ENCODE data around the gene EEA1. TPM values are rescaled to one million over a fixed set of nuclear protein-coding genes. Genes with fewer than 3 reads are reported as not detected.

EEA1 gene
- total and polyA plus RNA-seq, 2 donors (not counting 1 experiment from before 2014, with no cell fraction given), result 25.6 to 46.4 TPM

- H2AFZ ChIP-seq (ENCODE audit: low read length), result no peak overlapping the region
- H3K4me3 ChIP-seq (replicated peaks in 1 of 4; ENCODE audit: control extremely low read depth in 1 of 4, insufficient read depth in 1 of 4, low read depth in 3 of 4, low read length in 4 of 4), result peak overlapping the region; percentile 68 to 86 (median 76)
- no peak for DNase-seq (ENCODE audit: low read depth in 2 of 2)
- no peaks in the 10 kb centered on the region for H3K36me3 ChIP-seq (ENCODE audit: control insufficient read depth, insufficient read depth, low read length)
- H3K9ac ChIP-seq (ENCODE audit: insufficient read depth, low read length), result peak overlapping the region; percentile 33
- H3K9me3 ChIP-seq (ENCODE audit: control insufficient read depth, insufficient read depth, low read depth, low read length), result no peaks in the 10 kb centered on the region
- peak overlapping the region; percentile 76 for H3K4me2 ChIP-seq (ENCODE audit: extremely low read depth, insufficient read depth, low read length)
- H4K20me1 ChIP-seq (ENCODE audit: control insufficient read depth, extremely low read depth, insufficient read depth, low read length), result no peaks in the 10 kb centered on the region
- no peaks in the 10 kb centered on the region for H3K4me1 ChIP-seq (ENCODE audit: control insufficient read depth, extremely low read depth, insufficient read depth, low read length)
- no peaks in the 10 kb centered on the region for H3K27me3 ChIP-seq (ENCODE audit: control insufficient read depth, insufficient read depth, low read length)
- TF ChIP-seq, protein P1, sequence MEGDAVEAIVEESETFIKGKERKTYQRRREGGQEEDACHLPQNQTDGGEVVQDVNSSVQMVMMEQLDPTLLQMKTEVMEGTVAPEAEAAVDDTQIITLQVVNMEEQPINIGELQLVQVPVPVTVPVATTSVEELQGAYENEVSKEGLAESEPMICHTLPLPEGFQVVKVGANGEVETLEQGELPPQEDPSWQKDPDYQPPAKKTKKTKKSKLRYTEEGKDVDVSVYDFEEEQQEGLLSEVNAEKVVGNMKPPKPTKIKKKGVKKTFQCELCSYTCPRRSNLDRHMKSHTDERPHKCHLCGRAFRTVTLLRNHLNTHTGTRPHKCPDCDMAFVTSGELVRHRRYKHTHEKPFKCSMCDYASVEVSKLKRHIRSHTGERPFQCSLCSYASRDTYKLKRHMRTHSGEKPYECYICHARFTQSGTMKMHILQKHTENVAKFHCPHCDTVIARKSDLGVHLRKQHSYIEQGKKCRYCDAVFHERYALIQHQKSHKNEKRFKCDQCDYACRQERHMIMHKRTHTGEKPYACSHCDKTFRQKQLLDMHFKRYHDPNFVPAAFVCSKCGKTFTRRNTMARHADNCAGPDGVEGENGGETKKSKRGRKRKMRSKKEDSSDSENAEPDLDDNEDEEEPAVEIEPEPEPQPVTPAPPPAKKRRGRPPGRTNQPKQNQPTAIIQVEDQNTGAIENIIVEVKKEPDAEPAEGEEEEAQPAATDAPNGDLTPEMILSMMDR (conservative IDR thresholded peaks at IDR 0.05 in 1 of 2, IDR thresholded peaks at IDR 0.05 in 1 of 2; ENCODE audit: low read depth in 1 of 2, low read length in 2 of 2), result no peak
- TF ChIP-seq EZH2 (IDR thresholded peaks at IDR 0.05; ENCODE audit: low read length, missing control alignments), result no peak
- H3K79me2 ChIP-seq (ENCODE audit: control insufficient read depth, insufficient read depth, low read length), result peaks cover 59% of the 10 kb centered on the region
- peak overlapping the region; percentile 87 for H3K27ac ChIP-seq (ENCODE audit: insufficient read depth, low read length)
Measured at GRCh38 chr12:92926549-92926948, 2.5 kb downstream of the EEA1 start.

DNA sequence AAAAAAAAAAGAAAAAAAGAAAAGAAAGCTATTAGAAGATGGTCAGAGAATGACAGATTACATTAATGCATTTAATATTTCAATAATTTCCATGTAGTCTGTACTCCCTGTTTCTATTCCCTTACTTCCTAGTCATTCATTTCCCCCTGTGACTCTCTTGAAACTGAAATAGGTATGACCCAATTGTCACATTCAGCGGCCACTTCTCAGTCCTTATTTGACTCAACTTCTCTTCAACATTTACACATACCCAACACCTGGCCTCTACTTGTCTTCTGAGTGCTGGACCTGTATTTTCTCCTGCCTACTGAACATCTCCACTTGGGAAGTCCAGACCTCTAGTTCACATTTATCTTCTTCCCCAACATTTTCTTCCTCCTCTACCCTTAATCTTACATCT is 7.2 kb downstream of the EEA1 start:
- Histone ChIP-seq H3K27me3 (ENCODE audit: control insufficient read depth, insufficient read depth, low read length) (no peaks in the 10 kb centered on the region), H3K79me2 (ENCODE audit: control insufficient read depth, insufficient read depth, low read length) (peaks cover 45% of the 10 kb centered on the region), H3K4me1 (ENCODE audit: control insufficient read depth, extremely low read depth, insufficient read depth, low read length) (no peaks in the 10 kb centered on the region), H3K27ac (ENCODE audit: insufficient read depth, low read length) (no peak overlapping the region), H3K9me3 (ENCODE audit: control insufficient read depth, insufficient read depth, low read depth, low read length) (no peaks in the 10 kb centered on the region), H3K9ac (ENCODE audit: insufficient read depth, low read length) (no peak overlapping the region), H4K20me1 (ENCODE audit: control insufficient read depth, extremely low read depth, insufficient read depth, low read length) (no peaks in the 10 kb centered on the region), H3K36me3 (ENCODE audit: control insufficient read depth, insufficient read depth, low read length) (no peaks in the 10 kb centered on the region), H2AFZ (ENCODE audit: low read length) (no peak overlapping the region), H3K4me2 (ENCODE audit: extremely low read depth, insufficient read depth, low read length) (no peak overlapping the region), H3K4me3 (replicated peaks in 1 of 4; ENCODE audit: control extremely low read depth in 1 of 4, insufficient read depth in 1 of 4, low read depth in 3 of 4, low read length in 4 of 4) (no peak overlapping the region)
- no peak for DNase-seq (ENCODE audit: low read depth in 2 of 2)
- no peak for TF ChIP-seq EZH2 (IDR thresholded peaks at IDR 0.05; ENCODE audit: low read length, missing control alignments)
- TF ChIP-seq, protein P1 (conservative IDR thresholded peaks at IDR 0.05 in 1 of 2, IDR thresholded peaks at IDR 0.05 in 1 of 2; ENCODE audit: low read depth in 1 of 2, low read length in 2 of 2), result no peak

- Histone ChIP-seq H3K9me3 (ENCODE audit: control insufficient read depth, insufficient read depth, low read depth, low read length) (no peaks in the 10 kb centered on the region), H3K4me3 (replicated peaks in 1 of 4; ENCODE audit: control extremely low read depth in 1 of 4, insufficient read depth in 1 of 4, low read depth in 3 of 4, low read length in 4 of 4) (no peak overlapping the region), H3K4me1 (ENCODE audit: control insufficient read depth, extremely low read depth, insufficient read depth, low read length) (no peaks in the 10 kb centered on the region), H3K36me3 (ENCODE audit: control insufficient read depth, insufficient read depth, low read length) (no peaks in the 10 kb centered on the region), H3K27me3 (ENCODE audit: control insufficient read depth, insufficient read depth, low read length) (no peaks in the 10 kb centered on the region), H3K9ac (ENCODE audit: insufficient read depth, low read length) (no peak overlapping the region), H4K20me1 (ENCODE audit: control insufficient read depth, extremely low read depth, insufficient read depth, low read length) (no peaks in the 10 kb centered on the region), H3K27ac (ENCODE audit: insufficient read depth, low read length) (no peak overlapping the region), H3K79me2 (ENCODE audit: control insufficient read depth, insufficient read depth, low read length) (peaks cover 54% of the 10 kb centered on the region), H2AFZ (ENCODE audit: low read length) (no peak overlapping the region), H3K4me2 (ENCODE audit: extremely low read depth, insufficient read depth, low read length) (no peak overlapping the region)
- DNase-seq (ENCODE audit: low read depth in 2 of 2), result no peak
- TF ChIP-seq, protein P1 (conservative IDR thresholded peaks at IDR 0.05 in 1 of 2, IDR thresholded peaks at IDR 0.05 in 1 of 2; ENCODE audit: low read depth in 1 of 2, low read length in 2 of 2), result no peak
- TF ChIP-seq EZH2 (IDR thresholded peaks at IDR 0.05; ENCODE audit: low read length, missing control alignments), result no peak
Measured at GRCh38 chr12:92915365-92915764, 13.7 kb downstream of the EEA1 start.
